Measurements from ENCODE around the gene SLC28A3. TPM values are rescaled to one million over a fixed set of nuclear protein-coding genes. Genes with fewer than 3 reads are reported as not detected.
"Not testable (repeated sequence)": the region's sequence is repeated elsewhere in the genome, so short reads cannot be mapped to it uniquely, and the experiment has no call there.

Gene SLC28A3, protein sequence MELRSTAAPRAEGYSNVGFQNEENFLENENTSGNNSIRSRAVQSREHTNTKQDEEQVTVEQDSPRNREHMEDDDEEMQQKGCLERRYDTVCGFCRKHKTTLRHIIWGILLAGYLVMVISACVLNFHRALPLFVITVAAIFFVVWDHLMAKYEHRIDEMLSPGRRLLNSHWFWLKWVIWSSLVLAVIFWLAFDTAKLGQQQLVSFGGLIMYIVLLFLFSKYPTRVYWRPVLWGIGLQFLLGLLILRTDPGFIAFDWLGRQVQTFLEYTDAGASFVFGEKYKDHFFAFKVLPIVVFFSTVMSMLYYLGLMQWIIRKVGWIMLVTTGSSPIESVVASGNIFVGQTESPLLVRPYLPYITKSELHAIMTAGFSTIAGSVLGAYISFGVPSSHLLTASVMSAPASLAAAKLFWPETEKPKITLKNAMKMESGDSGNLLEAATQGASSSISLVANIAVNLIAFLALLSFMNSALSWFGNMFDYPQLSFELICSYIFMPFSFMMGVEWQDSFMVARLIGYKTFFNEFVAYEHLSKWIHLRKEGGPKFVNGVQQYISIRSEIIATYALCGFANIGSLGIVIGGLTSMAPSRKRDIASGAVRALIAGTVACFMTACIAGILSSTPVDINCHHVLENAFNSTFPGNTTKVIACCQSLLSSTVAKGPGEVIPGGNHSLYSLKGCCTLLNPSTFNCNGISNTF
- not detected for total RNA-seq
- polyA plus RNA-seq = not detected
- total RNA-seq = 0 reads per million in 6 experiments

DNA sequence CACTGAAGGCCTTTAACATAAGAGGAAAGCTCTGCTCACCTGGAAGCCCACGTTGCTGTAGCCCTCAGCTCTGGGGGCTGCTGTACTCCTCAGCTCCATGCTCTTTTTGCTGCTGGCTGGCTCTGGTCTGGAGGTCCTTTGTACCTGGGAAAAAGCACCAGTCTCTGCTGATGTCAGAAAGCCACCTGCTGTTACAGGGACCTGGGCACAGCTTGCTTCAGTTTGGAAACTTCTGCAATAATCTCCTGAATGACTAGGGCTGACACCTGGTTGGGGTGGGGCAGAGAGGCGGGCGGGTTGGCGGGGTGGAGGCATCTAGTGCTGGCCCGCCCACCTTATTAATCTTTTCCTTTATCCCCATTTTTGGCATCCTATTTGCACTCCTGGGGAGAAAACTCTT is at the start of gene SLC28A3:
Gene SLC28A3, minus strand, starts transcription at position 224 of the 400 bp plus-strand sequence. Its CDS starts 125 bp downstream, at position 99.
- Mint-ChIP-seq H3K4me3 (no peak within 1 kb of the TSS), H3K27me3 (peaks cover 0 to 7% (median 3%) of the 10 kb centered on the region in 5 donors), H3K36me3 (no peaks in the 10 kb centered on the region), H3K27ac (no peak within 1 kb of the TSS), H3K4me1 (no peaks in the 10 kb centered on the region), H3K9me3 (no peaks in the 10 kb centered on the region)
- ATAC-seq (no peak), DNase-seq (no peak)
- POLR2A ChIA-PET = no interaction called here

DNA sequence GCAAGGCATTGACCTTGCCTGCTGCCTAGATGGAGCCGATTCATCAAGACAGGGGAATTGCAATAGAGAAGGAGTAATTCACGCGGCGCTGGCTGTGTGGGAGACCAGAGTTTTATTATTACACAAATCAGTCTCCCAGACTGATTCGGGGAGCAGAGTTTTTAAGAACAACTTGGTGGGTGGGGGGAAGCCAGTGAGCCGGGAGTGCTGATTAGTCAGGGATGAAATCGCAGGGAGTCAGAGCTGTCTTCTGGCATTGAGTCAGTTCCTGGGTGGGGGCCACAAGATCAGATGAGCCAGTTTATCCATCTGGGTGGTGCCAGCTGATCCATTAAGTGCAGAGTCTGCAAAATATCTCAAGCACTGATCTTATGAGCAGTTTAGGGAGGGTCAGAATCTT is 49.7 kb upstream of the SLC28A3 start:
- H3K27me3 Mint-ChIP-seq, H3K36me3 Mint-ChIP-seq, H3K27ac Mint-ChIP-seq, DNase-seq, POLR2A ChIA-PET, ATAC-seq, H3K4me1 Mint-ChIP-seq, H3K4me3 Mint-ChIP-seq, H3K9me3 Mint-ChIP-seq: not testable (repeated sequence)

DNA sequence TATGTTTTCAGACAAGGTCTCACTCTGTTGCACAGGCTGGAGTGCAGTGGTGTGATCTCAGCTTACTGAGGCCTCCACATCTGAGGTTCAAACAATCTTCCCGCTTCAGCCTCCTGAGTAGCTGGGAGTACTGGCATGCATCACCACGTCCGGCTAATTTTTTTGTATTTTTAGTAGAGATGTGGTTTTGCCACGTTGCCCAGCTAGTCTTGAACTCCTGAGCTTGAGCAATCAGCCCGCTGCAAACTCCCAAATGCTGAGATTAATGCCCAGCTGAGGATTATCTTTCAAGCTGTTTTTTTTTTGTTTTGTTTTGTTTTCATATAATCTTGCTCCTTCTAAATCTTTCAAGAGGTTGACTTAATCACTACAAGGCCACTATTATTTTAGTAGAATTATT is 47.3 kb upstream of the SLC28A3 start:
- H3K27ac Mint-ChIP-seq = no peak overlapping the region
- POLR2A ChIA-PET = no interaction called here
- no peak for ATAC-seq

DNA sequence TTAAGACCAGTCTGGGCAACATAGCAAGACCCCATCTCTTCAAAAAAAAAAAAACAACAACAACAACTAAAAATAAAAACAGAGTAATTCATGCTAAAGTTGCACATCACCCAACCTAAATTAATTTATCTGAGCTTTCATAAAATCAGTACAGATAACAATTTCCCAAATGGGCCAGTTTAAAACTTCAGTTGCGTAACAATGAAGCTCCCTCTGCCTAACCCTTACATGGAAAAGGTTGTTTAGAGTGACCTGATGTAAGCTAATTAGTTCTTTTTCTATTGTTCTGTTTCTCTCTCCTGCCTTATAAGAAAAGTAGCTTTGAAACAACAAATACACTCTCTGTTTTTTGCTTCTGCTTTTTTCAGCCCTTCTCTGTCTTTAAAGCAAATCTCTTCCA is 46.2 kb upstream of the SLC28A3 start:
- Mint-ChIP-seq H3K4me3 (no peak overlapping the region), H3K27ac (no peak overlapping the region), H3K4me1 (no peaks in the 10 kb centered on the region), H3K36me3 (no peaks in the 10 kb centered on the region), H3K9me3 (no peaks in the 10 kb centered on the region), H3K27me3 (peaks cover 4 to 16% (median 5%) of the 10 kb centered on the region in 5 donors)
- DNase-seq (no peak), ATAC-seq (no peak)
- POLR2A ChIA-PET = no interaction called here

More for the DNA sequence above, 47.3 kb upstream of the SLC28A3 start:
- H3K4me3 Mint-ChIP-seq = no peak overlapping the region
- H3K27me3 Mint-ChIP-seq = peaks cover 0 to 11% (median 8%) of the 10 kb centered on the region in 5 donors
- no peaks in the 10 kb centered on the region for H3K9me3 Mint-ChIP-seq
- no peak for DNase-seq
- no peaks in the 10 kb centered on the region for H3K4me1 Mint-ChIP-seq
- H3K36me3 Mint-ChIP-seq = no peaks in the 10 kb centered on the region

DNA sequence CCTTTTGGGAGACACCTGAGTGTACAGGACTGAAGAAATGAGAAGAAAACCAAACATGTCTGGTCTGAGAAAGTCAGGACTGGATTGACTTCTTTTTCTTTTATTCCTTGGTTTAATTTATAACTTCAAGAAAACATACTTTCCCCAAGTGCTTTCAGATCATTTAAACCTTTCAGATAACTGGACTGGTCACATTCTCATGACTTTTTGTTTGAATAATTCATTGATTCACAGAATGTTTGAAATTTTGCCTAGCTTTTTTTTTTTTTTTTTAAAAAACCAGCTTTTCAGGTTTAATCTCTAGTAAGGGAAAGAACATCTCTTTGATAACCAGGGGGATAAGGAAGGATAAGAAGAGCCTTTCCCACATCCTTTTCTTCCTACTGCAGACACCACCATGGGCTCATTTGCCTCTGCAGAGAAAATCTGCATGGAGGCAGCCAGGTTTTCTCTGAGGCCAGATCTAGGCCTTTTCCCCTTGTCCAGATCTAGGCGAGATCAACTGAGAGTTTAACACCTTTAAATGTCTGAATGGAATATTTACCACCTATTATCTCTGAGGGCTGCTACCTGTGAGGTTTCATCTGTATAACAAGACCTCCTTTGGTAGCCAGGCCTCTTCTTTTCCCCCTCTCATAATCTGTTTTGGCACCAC is 45.0 kb upstream of the SLC28A3 start:
- Mint-ChIP-seq H3K27me3 (peaks cover 7 to 16% (median 10%) of the 10 kb centered on the region in 5 donors), H3K9me3 (no peaks in the 10 kb centered on the region), H3K36me3 (no peaks in the 10 kb centered on the region), H3K27ac (no peak overlapping the region), H3K4me3 (no peak overlapping the region), H3K4me1 (no peaks in the 10 kb centered on the region)
- POLR2A ChIA-PET = no interaction called here
- DNase-seq (no peak), ATAC-seq (no peak)

DNA sequence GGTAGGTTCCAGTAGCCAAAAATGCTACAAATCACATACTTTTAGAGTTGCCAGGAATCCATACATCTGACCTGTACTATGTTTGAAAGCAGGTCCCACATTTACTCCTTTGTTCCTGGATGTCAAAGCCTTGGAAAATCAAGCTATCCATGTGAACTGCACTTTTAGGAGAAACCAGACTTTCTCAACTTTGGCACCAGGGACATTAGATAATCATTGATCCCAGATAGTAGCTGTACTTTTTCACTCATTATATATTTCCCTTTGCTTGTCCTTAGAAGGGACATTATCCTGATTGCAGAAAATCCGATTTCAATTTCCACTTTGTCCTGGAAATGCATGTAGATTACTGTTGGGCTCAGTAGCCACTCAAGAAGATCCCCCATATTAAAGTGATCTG is 44.1 kb upstream of the SLC28A3 start:
- no peak overlapping the region for H3K27ac Mint-ChIP-seq
- H3K36me3 Mint-ChIP-seq = no peaks in the 10 kb centered on the region
- no peaks in the 10 kb centered on the region for H3K4me1 Mint-ChIP-seq
- ATAC-seq = no peak
- DNase-seq = no peak
- H3K9me3 Mint-ChIP-seq = no peaks in the 10 kb centered on the region
- H3K4me3 Mint-ChIP-seq = no peak overlapping the region
- POLR2A ChIA-PET = no interaction called here
- H3K27me3 Mint-ChIP-seq = peaks cover 8 to 16% (median 10%) of the 10 kb centered on the region in 5 donors

DNA sequence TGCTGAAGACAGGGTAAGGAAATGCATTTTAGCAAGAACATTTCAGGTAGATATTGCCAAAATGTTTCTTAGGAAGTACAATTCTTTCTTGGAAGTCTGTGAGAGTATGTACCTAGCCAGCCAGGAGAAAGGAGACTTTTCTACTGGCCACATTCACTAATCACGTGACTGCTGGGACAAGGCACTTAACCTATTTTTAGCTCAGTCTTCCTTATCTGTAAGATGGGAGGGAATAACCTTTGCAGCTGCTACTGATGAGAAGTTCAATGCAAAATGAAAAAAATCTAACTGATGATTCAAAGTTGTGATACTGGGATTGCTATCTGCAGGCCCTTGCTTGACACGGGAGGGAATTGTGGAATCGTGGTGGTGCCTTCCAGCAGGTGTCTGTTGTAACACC is 42.6 kb upstream of the SLC28A3 start:
- peaks cover 10 to 16% (median 14%) of the 10 kb centered on the region in 5 donors for H3K27me3 Mint-ChIP-seq
- DNase-seq (no peak), ATAC-seq (no peak)
- POLR2A ChIA-PET = no interaction called here
- H3K9me3 Mint-ChIP-seq = no peaks in the 10 kb centered on the region
- H3K27ac Mint-ChIP-seq = no peak overlapping the region
- no peak overlapping the region for H3K4me3 Mint-ChIP-seq
- H3K36me3 Mint-ChIP-seq = no peaks in the 10 kb centered on the region
- no peaks in the 10 kb centered on the region for H3K4me1 Mint-ChIP-seq

DNA sequence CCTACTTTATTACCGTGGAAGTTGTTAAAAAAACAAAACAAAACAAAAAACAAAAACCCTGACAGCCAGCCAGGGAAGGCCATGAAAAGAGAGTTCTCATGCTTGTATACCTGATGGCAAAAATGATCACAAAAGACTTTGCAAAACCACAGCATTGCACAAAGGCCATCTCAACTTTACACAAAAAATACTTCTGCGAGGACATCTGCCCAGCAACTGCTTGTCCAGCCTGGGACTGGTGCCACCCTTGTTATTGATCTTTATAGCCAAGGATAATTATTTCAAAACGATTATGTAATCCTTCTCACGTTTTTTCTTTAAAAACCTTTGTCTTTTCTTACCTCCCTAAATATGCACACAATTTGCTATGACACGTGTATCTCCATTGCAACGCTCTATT is 42.2 kb upstream of the SLC28A3 start:
- Mint-ChIP-seq H3K4me3 (no peak overlapping the region), H3K36me3 (no peaks in the 10 kb centered on the region), H3K27ac (no peak overlapping the region), H3K9me3 (no peaks in the 10 kb centered on the region), H3K4me1 (no peaks in the 10 kb centered on the region), H3K27me3 (peaks cover 10 to 16% (median 14%) of the 10 kb centered on the region in 5 donors)
- POLR2A ChIA-PET = no interaction called here
- ATAC-seq (no peak), DNase-seq (no peak)

DNA sequence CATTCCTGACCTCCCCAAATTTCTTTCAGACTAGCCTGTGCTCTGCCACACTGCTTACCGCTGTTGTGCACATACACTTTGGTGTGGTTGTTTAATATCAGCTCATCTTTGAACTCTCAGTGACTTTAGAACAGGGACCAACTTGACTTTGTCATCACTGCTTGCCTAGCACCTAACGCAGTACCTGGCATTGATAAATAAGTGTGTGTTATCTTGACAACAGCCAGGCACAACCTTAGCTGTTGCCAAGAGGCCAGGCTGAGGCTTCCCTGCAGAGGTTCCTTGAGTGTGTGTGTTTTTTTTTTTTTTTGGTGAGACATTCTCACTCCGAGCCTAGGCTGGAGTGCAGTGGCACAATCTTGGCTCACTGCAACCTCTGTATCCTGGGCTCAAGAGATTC is 41.0 kb upstream of the SLC28A3 start:
- no peaks in the 10 kb centered on the region for H3K9me3 Mint-ChIP-seq
- POLR2A ChIA-PET = no interaction called here
- H3K4me1 Mint-ChIP-seq = no peaks in the 10 kb centered on the region
- H3K36me3 Mint-ChIP-seq = no peaks in the 10 kb centered on the region
- no peak overlapping the region for H3K4me3 Mint-ChIP-seq
- peaks cover 14 to 19% (median 15%) of the 10 kb centered on the region in 5 donors for H3K27me3 Mint-ChIP-seq
- DNase-seq (no peak), ATAC-seq (no peak)
- H3K27ac Mint-ChIP-seq = no peak overlapping the region

DNA sequence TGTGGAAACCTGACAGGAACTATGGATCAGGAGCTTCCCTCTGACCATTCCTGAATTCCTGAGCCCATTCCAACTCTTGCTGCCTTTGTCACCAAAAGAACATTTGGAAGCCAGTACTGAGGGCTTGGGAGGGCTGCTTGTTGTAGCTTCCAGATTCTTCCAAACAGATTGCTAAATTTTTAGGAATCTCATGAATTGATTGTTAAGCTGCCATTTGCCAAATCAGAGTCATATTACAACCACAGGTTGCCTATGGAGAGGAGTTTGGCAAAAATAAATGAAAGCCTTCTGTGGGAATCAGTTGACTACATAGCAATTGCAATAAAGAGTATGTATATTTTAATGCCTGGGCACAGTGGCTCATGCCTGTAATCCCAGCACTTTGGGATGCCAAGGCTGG is 39.2 kb upstream of the SLC28A3 start:
- H3K9me3 Mint-ChIP-seq = peaks cover 0 to 2% (median 0%) of the 10 kb centered on the region in 9 donors
- peaks cover 14 to 34% (median 16%) of the 10 kb centered on the region in 5 donors for H3K27me3 Mint-ChIP-seq
- no peaks in the 10 kb centered on the region for H3K4me1 Mint-ChIP-seq
- no peak overlapping the region for H3K4me3 Mint-ChIP-seq
- no peaks in the 10 kb centered on the region for H3K36me3 Mint-ChIP-seq
- no peak for DNase-seq
- no peak overlapping the region for H3K27ac Mint-ChIP-seq
- no peak for ATAC-seq
- POLR2A ChIA-PET = no interaction called here

DNA sequence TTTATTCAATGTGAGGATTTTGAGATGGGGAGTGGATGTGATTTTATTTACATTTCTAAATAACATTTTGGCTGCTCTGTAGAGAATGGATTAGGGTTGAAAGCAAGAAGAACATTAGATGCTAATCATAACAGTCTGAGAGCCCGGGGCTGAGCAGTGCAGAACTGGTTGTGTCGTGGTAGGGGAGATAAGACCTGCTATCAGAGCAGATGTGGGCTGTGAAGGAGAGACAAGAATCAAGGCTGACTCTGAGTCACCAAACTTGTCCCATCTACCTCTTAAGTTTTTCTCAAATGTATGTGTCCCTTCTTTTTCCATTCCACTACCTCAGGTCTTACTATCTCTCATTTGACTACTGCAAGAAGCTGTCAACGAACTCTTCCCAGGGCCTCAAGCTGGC is 35.4 kb upstream of the SLC28A3 start:
- Mint-ChIP-seq H3K36me3 (no peaks in the 10 kb centered on the region), H3K9me3 (peaks cover 0 to 2% (median 0%) of the 10 kb centered on the region in 9 donors), H3K27me3 (peaks cover 10 to 34% (median 13%) of the 10 kb centered on the region in 5 donors), H3K27ac (no peak overlapping the region), H3K4me1 (peaks cover 0 to 13% (median 0%) of the 10 kb centered on the region in 4 donors), H3K4me3 (no peak overlapping the region)
- POLR2A ChIA-PET = no interaction called here
- ATAC-seq (no peak), DNase-seq (no peak)

DNA sequence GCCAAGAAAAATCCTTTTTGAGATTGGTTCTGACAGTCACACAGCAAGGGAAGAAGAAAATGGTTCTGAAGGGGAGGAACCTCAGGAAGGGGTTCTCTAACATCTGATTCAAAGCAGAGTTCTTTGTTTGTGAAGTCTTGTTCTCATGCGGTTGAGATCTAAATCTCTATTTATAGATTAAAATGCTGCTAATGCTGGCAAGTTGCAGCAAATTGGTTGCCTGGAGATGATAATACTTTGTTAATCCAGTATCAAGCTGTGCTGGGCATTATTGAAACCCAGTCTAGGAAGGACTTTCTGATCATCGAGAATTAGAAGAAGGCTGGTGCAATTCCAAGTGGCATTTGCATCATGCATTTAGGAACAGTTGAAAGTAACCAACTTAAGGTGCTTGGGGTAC is 34.0 kb upstream of the SLC28A3 start:
- Mint-ChIP-seq H3K9me3 (peaks cover 0 to 2% (median 0%) of the 10 kb centered on the region in 9 donors), H3K27ac (no peak overlapping the region), H3K4me1 (peaks cover 0 to 17% (median 0%) of the 10 kb centered on the region in 4 donors), H3K4me3 (no peak overlapping the region), H3K27me3 (peaks cover 10 to 40% (median 15%) of the 10 kb centered on the region in 5 donors), H3K36me3 (no peaks in the 10 kb centered on the region)
- no peak for ATAC-seq
- no peak for DNase-seq
- POLR2A ChIA-PET = no interaction called here

DNA sequence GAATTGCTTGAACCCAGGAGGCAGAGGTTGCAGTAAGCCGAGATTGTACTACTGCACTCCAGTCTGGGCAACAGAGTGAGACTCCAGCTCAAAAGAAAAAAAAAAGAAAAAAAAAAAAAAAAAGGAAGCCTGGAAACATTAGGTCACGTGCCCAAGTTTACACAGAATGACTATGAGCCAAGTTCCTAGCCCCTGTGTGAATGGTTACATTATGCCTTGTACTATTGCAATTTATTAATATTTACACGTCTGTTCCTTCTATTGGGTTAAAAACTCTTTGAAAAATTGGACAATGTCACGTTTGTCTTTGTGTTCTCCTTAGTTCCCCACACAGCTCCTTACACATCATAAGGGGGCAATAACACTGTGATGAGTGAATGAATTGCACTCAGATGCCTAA is 33.5 kb upstream of the SLC28A3 start:
- POLR2A ChIA-PET = no interaction called here
- H3K27me3 Mint-ChIP-seq = peaks cover 9 to 40% (median 13%) of the 10 kb centered on the region in 5 donors
- no peak for DNase-seq
- H3K4me3 Mint-ChIP-seq = no peak overlapping the region
- no peaks in the 10 kb centered on the region for H3K36me3 Mint-ChIP-seq
- peaks cover 0 to 19% (median 0%) of the 10 kb centered on the region in 4 donors for H3K4me1 Mint-ChIP-seq
- ATAC-seq = no peak
- no peak overlapping the region for H3K27ac Mint-ChIP-seq
- peaks cover 0 to 2% (median 0%) of the 10 kb centered on the region in 9 donors for H3K9me3 Mint-ChIP-seq
